A673 (cell line): Measurements from ENCODE around the gene B4GALNT4.

Experiments
- EZH2 ChIP-seq: fragments of 200-600 bp; sonication (generic); IDR thresholded peaks from 2 replicates; pipeline ENCODE4 v1.6.1; 2017; ENCODE audit warnings: borderline replicate concordance, low read depth, mild to moderate bottlenecking, mixed read lengths, antibody characterized with exemption, low read length; ENCODE audit not compliant: poor library complexity, severe bottlenecking
- TF ChIP-seq, protein P1 (sequence below): fragments of 300-800, 200-600 bp; sonication (generic); conservative IDR thresholded peaks from 2 replicates; pipeline ENCODE4 v1.5.1; 2017; ENCODE audit warnings: low read depth, mild to moderate bottlenecking, antibody characterized with exemption, low read length, moderate library complexity, mixed read lengths

DNA sequence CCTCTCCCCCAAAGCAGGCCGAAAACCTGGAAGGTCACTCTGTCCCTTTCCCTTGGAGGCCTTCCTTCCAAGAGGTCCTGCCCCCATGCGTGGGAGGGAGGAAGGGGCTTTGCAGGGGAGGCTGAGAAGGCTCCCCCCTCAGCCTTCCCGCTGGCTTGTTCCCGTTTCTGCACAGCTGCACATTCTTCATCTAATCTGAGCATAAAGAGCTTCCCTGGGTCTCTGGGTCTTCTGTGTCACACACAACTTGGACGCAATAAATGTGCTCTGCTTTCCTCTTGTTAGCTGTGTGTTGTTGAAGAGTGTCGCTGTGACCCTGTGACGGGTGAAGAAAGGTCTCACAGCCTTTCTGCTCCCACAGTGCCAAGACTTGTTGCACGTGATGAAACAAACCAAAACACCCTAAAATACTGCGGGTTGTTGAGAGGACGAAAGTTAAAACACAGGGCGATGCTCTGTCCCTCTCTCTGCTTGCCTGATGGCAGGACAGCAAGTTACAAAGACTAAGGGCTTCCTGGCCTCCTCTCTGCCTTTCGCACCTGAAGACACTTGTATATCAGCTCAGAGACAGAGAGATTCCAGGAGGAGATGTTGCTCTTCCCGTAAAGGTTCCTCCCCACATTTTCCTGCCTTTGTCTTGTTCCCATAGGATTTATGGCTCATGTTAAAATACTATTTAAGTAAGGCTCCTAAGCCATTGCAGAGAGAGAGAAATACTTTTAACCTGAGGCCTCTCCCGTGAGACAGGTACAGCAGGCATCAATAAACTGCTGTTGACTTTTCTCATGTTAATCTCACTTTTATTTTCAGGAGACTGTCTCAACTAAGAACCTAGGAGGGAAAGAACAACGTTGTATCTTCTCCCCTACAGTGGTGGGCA is 33.3 kb upstream of the B4GALNT4 start:
- no peak for TF ChIP-seq EZH2
- TF ChIP-seq, protein P1, sequence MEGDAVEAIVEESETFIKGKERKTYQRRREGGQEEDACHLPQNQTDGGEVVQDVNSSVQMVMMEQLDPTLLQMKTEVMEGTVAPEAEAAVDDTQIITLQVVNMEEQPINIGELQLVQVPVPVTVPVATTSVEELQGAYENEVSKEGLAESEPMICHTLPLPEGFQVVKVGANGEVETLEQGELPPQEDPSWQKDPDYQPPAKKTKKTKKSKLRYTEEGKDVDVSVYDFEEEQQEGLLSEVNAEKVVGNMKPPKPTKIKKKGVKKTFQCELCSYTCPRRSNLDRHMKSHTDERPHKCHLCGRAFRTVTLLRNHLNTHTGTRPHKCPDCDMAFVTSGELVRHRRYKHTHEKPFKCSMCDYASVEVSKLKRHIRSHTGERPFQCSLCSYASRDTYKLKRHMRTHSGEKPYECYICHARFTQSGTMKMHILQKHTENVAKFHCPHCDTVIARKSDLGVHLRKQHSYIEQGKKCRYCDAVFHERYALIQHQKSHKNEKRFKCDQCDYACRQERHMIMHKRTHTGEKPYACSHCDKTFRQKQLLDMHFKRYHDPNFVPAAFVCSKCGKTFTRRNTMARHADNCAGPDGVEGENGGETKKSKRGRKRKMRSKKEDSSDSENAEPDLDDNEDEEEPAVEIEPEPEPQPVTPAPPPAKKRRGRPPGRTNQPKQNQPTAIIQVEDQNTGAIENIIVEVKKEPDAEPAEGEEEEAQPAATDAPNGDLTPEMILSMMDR = no peak
